ENCODE results near the gene SLC13A5.
"Not testable (repeated sequence)": the region's sequence is repeated elsewhere in the genome, so short reads cannot be mapped to it uniquely, and the experiment has no call there.

SLC13A5 gene

GRCh38 chr17:6656797-6657632 lies 56.2 kb downstream of the SLC13A5 start:
- H3K9me3 ChIP-seq (ENCODE audit: control insufficient read depth, insufficient read depth, low read length); H3K4me1 ChIP-seq (ENCODE audit: control insufficient read depth, insufficient read depth, low read length); H3K9ac ChIP-seq (ENCODE audit: low read depth, low read length); H3K36me3 ChIP-seq (ENCODE audit: control insufficient read depth, insufficient read depth, low read length): not testable (repeated sequence)
- peak overlapping the region; percentile 66 for H3K4me3 ChIP-seq (ENCODE audit: low read depth, low read length)
- H3K27me3 ChIP-seq (ENCODE audit: control insufficient read depth, insufficient read depth, low read length), result peaks cover 30% of the 10 kb centered on the region

GRCh38 chr17:6655732-6656361 lies 57.3 kb downstream of the SLC13A5 start:
- H3K9ac ChIP-seq (ENCODE audit: low read depth, low read length); H3K9me3 ChIP-seq (ENCODE audit: control insufficient read depth, insufficient read depth, low read length); H3K36me3 ChIP-seq (ENCODE audit: control insufficient read depth, insufficient read depth, low read length); H3K4me1 ChIP-seq (ENCODE audit: control insufficient read depth, insufficient read depth, low read length): not testable (repeated sequence)
- Histone ChIP-seq H3K27me3 (ENCODE audit: control insufficient read depth, insufficient read depth, low read length) (peaks cover 30% of the 10 kb centered on the region), H3K4me3 (ENCODE audit: low read depth, low read length) (peak overlapping the region; percentile 64)

GRCh38 chr17:6654841-6655731 lies 58.1 kb downstream of the SLC13A5 start:
- no peaks in the 10 kb centered on the region for H3K36me3 ChIP-seq (ENCODE audit: control insufficient read depth, insufficient read depth, low read length)
- no peak overlapping the region for H3K9ac ChIP-seq (ENCODE audit: low read depth, low read length)
- peak overlapping the region; percentile 64 for H3K4me3 ChIP-seq (ENCODE audit: low read depth, low read length)
- peaks cover 7% of the 10 kb centered on the region for H3K4me1 ChIP-seq (ENCODE audit: control insufficient read depth, insufficient read depth, low read length)
- H3K27me3 ChIP-seq (ENCODE audit: control insufficient read depth, insufficient read depth, low read length), result peaks cover 30% of the 10 kb centered on the region
- no peaks in the 10 kb centered on the region for H3K9me3 ChIP-seq (ENCODE audit: control insufficient read depth, insufficient read depth, low read length)

GRCh38 chr17:6651919-6652452 lies 61.2 kb downstream of the SLC13A5 start:
- Histone ChIP-seq H3K4me3 (ENCODE audit: low read depth, low read length) (peak overlapping the region; percentile 52), H3K4me1 (ENCODE audit: control insufficient read depth, insufficient read depth, low read length) (peaks cover 7% of the 10 kb centered on the region), H3K9ac (ENCODE audit: low read depth, low read length) (peak overlapping the region; percentile 4), H3K9me3 (ENCODE audit: control insufficient read depth, insufficient read depth, low read length) (no peaks in the 10 kb centered on the region), H3K36me3 (ENCODE audit: control insufficient read depth, insufficient read depth, low read length) (peaks cover 6% of the 10 kb centered on the region), H3K27me3 (ENCODE audit: control insufficient read depth, insufficient read depth, low read length) (peaks cover 23% of the 10 kb centered on the region)

GRCh38 chr17:6651354-6651918 lies 61.7 kb downstream of the SLC13A5 start, which contains the start of the genes C17orf100 and MED31:
C17orf100 (plus strand) TSS chr17:6651762; CDS start chr17:6651914, 152 bp downstream.
MED31 (minus strand) TSS chr17:6651605; CDS start chr17:6651528, 77 bp downstream.
- Histone ChIP-seq H3K4me1 (ENCODE audit: control insufficient read depth, insufficient read depth, low read length) (peaks cover 7% of the 10 kb centered on the region), H3K4me3 (ENCODE audit: low read depth, low read length) (peak within 1 kb of the TSS; percentile 98), H3K36me3 (ENCODE audit: control insufficient read depth, insufficient read depth, low read length) (peaks cover 6% of the 10 kb centered on the region), H3K27me3 (ENCODE audit: control insufficient read depth, insufficient read depth, low read length) (peaks cover 23% of the 10 kb centered on the region), H3K9me3 (ENCODE audit: control insufficient read depth, insufficient read depth, low read length) (no peaks in the 10 kb centered on the region), H3K9ac (ENCODE audit: low read depth, low read length) (peak within 1 kb of the TSS; percentile 66)

- peaks cover 4% of the 10 kb centered on the region for H3K27me3 ChIP-seq (ENCODE audit: control insufficient read depth, insufficient read depth, low read length)
- H3K9ac ChIP-seq (ENCODE audit: low read depth, low read length), result no peak overlapping the region
- no peak overlapping the region for H3K4me3 ChIP-seq (ENCODE audit: low read depth, low read length)
- no peaks in the 10 kb centered on the region for H3K9me3 ChIP-seq (ENCODE audit: control insufficient read depth, insufficient read depth, low read length)
- no peaks in the 10 kb centered on the region for H3K4me1 ChIP-seq (ENCODE audit: control insufficient read depth, insufficient read depth, low read length)
- peaks cover 6% of the 10 kb centered on the region for H3K36me3 ChIP-seq (ENCODE audit: control insufficient read depth, insufficient read depth, low read length)
Measured at GRCh38 chr17:6648181-6648580, 65.0 kb downstream of the SLC13A5 start.

- H3K36me3 ChIP-seq (ENCODE audit: control insufficient read depth, insufficient read depth, low read length), result peaks cover 1% of the 10 kb centered on the region
- no peak overlapping the region for H3K4me3 ChIP-seq (ENCODE audit: low read depth, low read length)
- no peaks in the 10 kb centered on the region for H3K9me3 ChIP-seq (ENCODE audit: control insufficient read depth, insufficient read depth, low read length)
- H3K27me3 ChIP-seq (ENCODE audit: control insufficient read depth, insufficient read depth, low read length), result no peaks in the 10 kb centered on the region
- no peak overlapping the region for H3K9ac ChIP-seq (ENCODE audit: low read depth, low read length)
- H3K4me1 ChIP-seq (ENCODE audit: control insufficient read depth, insufficient read depth, low read length), result no peaks in the 10 kb centered on the region
Measured at GRCh38 chr17:6643451-6644125, 69.6 kb downstream of the SLC13A5 start.

- Histone ChIP-seq H3K9ac (ENCODE audit: low read depth, low read length) (no peak overlapping the region), H3K4me3 (ENCODE audit: low read depth, low read length) (no peak overlapping the region)
Measured at GRCh38 chr17:6642592-6642991, 70.6 kb downstream of the SLC13A5 start.

GRCh38 chr17:6641247-6641863 lies 71.8 kb downstream of the SLC13A5 start:
- Histone ChIP-seq H3K9ac (ENCODE audit: low read depth, low read length) (peak overlapping the region; percentile 87), H3K4me1 (ENCODE audit: control insufficient read depth, insufficient read depth, low read length) (no peaks in the 10 kb centered on the region), H3K9me3 (ENCODE audit: control insufficient read depth, insufficient read depth, low read length) (no peaks in the 10 kb centered on the region), H3K36me3 (ENCODE audit: control insufficient read depth, insufficient read depth, low read length) (no peaks in the 10 kb centered on the region), H3K27me3 (ENCODE audit: control insufficient read depth, insufficient read depth, low read length) (no peaks in the 10 kb centered on the region), H3K4me3 (ENCODE audit: low read depth, low read length) (peak overlapping the region; percentile 94)

More at GRCh38 chr17:6642592-6642991, 70.6 kb downstream of the SLC13A5 start:
- H3K27me3 ChIP-seq (ENCODE audit: control insufficient read depth, insufficient read depth, low read length), result no peaks in the 10 kb centered on the region
- no peaks in the 10 kb centered on the region for H3K9me3 ChIP-seq (ENCODE audit: control insufficient read depth, insufficient read depth, low read length)
- no peaks in the 10 kb centered on the region for H3K36me3 ChIP-seq (ENCODE audit: control insufficient read depth, insufficient read depth, low read length)
- no peaks in the 10 kb centered on the region for H3K4me1 ChIP-seq (ENCODE audit: control insufficient read depth, insufficient read depth, low read length)

- Histone ChIP-seq H3K4me3 (ENCODE audit: low read depth, low read length) (peak within 1 kb of the TSS; percentile 94), H3K36me3 (ENCODE audit: control insufficient read depth, insufficient read depth, low read length) (no peaks in the 10 kb centered on the region)
Measured at GRCh38 chr17:6640536-6641246, 72.5 kb downstream of the SLC13A5 start, which contains the start of the genes KIAA0753 and TXNDC17. KIAA0753 (minus strand) TSS chr17:6640711; CDS start chr17:6635103, 5,608 bp downstream. TXNDC17 (plus strand) TSS chr17:6641060; CDS start chr17:6641083, 23 bp downstream.

More at GRCh38 chr17:6640536-6641246, 72.5 kb downstream of the SLC13A5 start, which contains the start of the genes KIAA0753 and TXNDC17:
- Histone ChIP-seq H3K4me1 (ENCODE audit: control insufficient read depth, insufficient read depth, low read length) (no peaks in the 10 kb centered on the region), H3K9ac (ENCODE audit: low read depth, low read length) (peak within 1 kb of the TSS; percentile 87), H3K27me3 (ENCODE audit: control insufficient read depth, insufficient read depth, low read length) (no peaks in the 10 kb centered on the region), H3K9me3 (ENCODE audit: control insufficient read depth, insufficient read depth, low read length) (no peaks in the 10 kb centered on the region)
